Panc1 (cell line): ENCODE results near the gene RNASE12. TPM values are rescaled to one million over a fixed set of nuclear protein-coding genes. Genes with fewer than 3 reads are reported as not detected.
A peak's percentile ranks its signal among the peaks of the same experiment; 100 is the strongest.

Experiments used
- ATAC-seq: fragments of 200-7000 bp; cut with Tn5 transposase; 2 replicates; pipeline ENCODE4 v1.9.1; 2020; ENCODE audit warnings: mild to moderate bottlenecking, moderate library complexity
- BruUV-seq: library from RNA; stranded (reverse); fragments of 400-500 nt; replicated peaks from 2 replicates; lab custom pipeline; 2021; lab: Mats Ljungman, UMichigan
- CTCF ChIA-PET: fragments of 300-600 bp; sonication (Branson Sonifier 250); formaldehyde crosslinking; loops from one replicate; lab custom pipeline; 2022; ENCODE audit warnings: antibody characterized with exemption; lab: Charles Lee
- POLR2A ChIA-PET: fragments of 300-600 bp; sonication (Branson Sonifier 250); formaldehyde crosslinking; loops from one replicate; lab custom pipeline; 2022; ENCODE audit warnings: antibody characterized with exemption; lab: Charles Lee
- DNase-seq: peaks from one replicate; pipeline ENCODE4 v3.0.0-alpha.2; 2010; ENCODE audit warnings: low read depth, low spot score
- H3K27ac ChIP-seq: 2 replicates; pipeline ENCODE4 v1.5.1; 2011; ENCODE audit warnings: mild to moderate bottlenecking, low read length, inconsistent platforms
- H3K27me3 ChIP-seq: fragments of 200-500 bp; sonication (Bioruptor generic); 2 replicates; pipeline ENCODE4 v1.6.0; 2014; ENCODE audit warnings: low read length, inconsistent platforms; ENCODE audit not compliant: control insufficient read depth, insufficient read depth
- H3K36me3 ChIP-seq: fragments of 200-500 bp; sonication (Bioruptor generic); 2 replicates; pipeline ENCODE4 v1.5.1; 2014; ENCODE audit warnings: inconsistent platforms, mild to moderate bottlenecking, low read length, moderate library complexity; ENCODE audit not compliant: control insufficient read depth, insufficient read depth
- H3K4me1 ChIP-seq: 2 replicates; pipeline ENCODE4 v1.5.1; 2011; ENCODE audit warnings: inconsistent platforms, mild to moderate bottlenecking, low read length, moderate library complexity; ENCODE audit not compliant: control insufficient read depth, insufficient read depth
- H3K4me3 ChIP-seq, 2 experiments: 2 replicates each; pipeline ENCODE4 v1.5.1; 2011 to 2012; ENCODE audit warnings: low read depth in 2 of 2, low read length in 2 of 2, mild to moderate bottlenecking in 2 of 2, inconsistent platforms in 1 of 2, moderate library complexity in 1 of 2
- H3K9me3 ChIP-seq: fragments of 200-500 bp; sonication (Bioruptor generic); 2 replicates; pipeline ENCODE4 v1.5.1; 2014; ENCODE audit warnings: low read depth, mild to moderate bottlenecking, inconsistent platforms, low read length, moderate library complexity; ENCODE audit not compliant: control insufficient read depth, insufficient read depth
- POLR2AphosphoS5 ChIP-seq: IDR thresholded peaks from 2 replicates; pipeline ENCODE4 v1.6.1; 2012; ENCODE audit warnings: mild to moderate bottlenecking, low read depth, low read length, moderate library complexity
- SIN3A ChIP-seq: IDR thresholded peaks from 2 replicates; pipeline ENCODE4 v1.6.1; 2012; ENCODE audit warnings: low read depth, mild to moderate bottlenecking, low read length, moderate library complexity, borderline replicate concordance; ENCODE audit not compliant: insufficient read depth
- TCF7L2 ChIP-seq: IDR thresholded peaks from 2 replicates; pipeline ENCODE4 v1.6.1; 2011; ENCODE audit warnings: mild to moderate bottlenecking, low read depth, low read length, inconsistent platforms
- in situ Hi-C: cut with HindIII; loops from 2 replicates; pipeline ENCODE4 v1.10.0; 2016; ENCODE audit warnings: low sequenced_read_pairs, low pct_unique_long_range_greater_than_20kb
- intact Hi-C: fragments of 100-400 bp; cut with micrococcal nuclease; formaldehyde crosslinking; loops from one replicate; pipeline ENCODE4 v1.10.0; 2022; ENCODE audit not compliant: unreplicated experiment
- total RNA-seq: library from RNA; stranded (reverse); gene quantifications from one replicate; pipeline ENCODE4 v1.2.1, GENCODE V29; 2021; ENCODE audit not compliant: unreplicated experiment
- TF ChIP-seq, protein P1 (sequence below), 2 experiments: IDR thresholded peaks; 2 replicates each; pipeline ENCODE4 v1.6.1; 2011 to 2012; ENCODE audit warnings: low read depth in 2 of 2, control low read depth in 1 of 2, low read length in 1 of 2, mild to moderate bottlenecking in 1 of 2, moderate library complexity in 1 of 2; ENCODE audit not compliant: insufficient read depth in 1 of 2
- TF ChIP-seq, protein P2 (sequence below): fragments of 450-650 bp; IDR thresholded peaks from 2 replicates; pipeline ENCODE4 v1.5.1; 2017; ENCODE audit warnings: mild to moderate bottlenecking

The RNASE12 gene
- total RNA-seq, 1 experiment from 2014 or later, result not detected

DNA sequence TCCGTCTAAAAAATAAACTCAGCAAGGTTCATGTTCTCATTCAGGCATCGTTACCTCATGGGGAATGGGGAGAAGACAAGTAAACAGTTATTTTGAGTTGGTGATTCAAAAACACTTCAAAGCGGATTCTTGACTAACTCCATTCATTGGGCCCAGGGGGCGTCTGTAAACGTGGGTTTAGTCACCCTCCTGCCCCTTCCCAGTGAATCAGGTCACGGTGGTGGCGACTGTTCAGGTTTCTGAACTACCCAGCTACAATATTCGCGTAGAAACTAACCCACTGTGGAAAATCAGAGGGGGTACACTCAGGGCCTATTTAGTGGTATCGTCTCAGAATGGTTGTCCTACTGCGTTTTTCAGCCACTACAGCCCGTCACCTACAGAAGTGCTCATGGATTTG lies 35.1 kb upstream of the RNASE12 start:
- in situ Hi-C loops, result no loop called here
- Histone ChIP-seq H3K27ac (0 out of 2 replicates have a peak overlapping the region, but pooled peaks have one; percentile 29), H3K9me3 (no peaks in the 10 kb centered on the region), H3K4me1 (peaks cover 14% of the 10 kb centered on the region), H3K36me3 (no peaks in the 10 kb centered on the region), H3K4me3 (peak overlapping the region; percentile 77 to 94), H3K27me3 (peaks cover 2% of the 10 kb centered on the region; the same call in 1 of the 2 replicates)
- CTCF ChIA-PET, result no interaction called here
- intact Hi-C loops, result no loop called here
- ATAC-seq (no peak), DNase-seq (no peak)
- POLR2A ChIA-PET, result no interaction called here
- TF ChIP-seq SIN3A (no peak), TCF7L2 (0 out of 2 replicates have a peak, but pooled peaks have one; percentile 8), POLR2AphosphoS5 (no peak)
- BruUV-seq, result no TSS peak

DNA sequence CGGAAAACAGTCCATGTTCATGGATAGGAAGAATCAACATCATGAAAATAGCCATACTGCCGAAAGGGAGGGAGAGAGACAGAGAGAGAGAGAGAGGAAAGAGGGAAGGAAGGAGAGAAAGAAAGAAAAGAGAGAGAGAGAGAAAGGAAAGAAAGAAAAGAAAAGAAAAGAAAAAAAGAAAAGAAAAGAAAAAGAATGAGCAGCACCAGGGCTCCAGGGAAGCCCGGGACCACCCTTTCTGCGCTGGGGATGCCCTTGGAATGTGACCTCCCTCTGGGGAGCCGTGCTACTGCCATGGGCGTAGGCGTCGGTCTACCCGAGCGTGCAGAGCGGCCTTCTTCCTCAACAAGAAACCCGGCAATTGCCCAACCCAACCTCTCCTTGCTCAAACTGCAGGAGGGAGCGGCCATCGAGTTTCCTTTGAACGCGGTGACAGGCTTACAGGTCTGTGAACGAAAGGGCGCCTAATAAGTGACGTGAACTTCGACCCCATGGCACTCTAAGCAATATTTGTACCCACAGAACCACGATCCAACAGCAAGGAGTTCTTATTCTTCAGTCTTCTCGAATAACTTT lies 33.4 kb upstream of the RNASE12 start:
- intact Hi-C loops, result no loop called here
- Histone ChIP-seq H3K36me3 (no peaks in the 10 kb centered on the region), H3K27ac (peak overlapping the region; percentile 59), H3K9me3 (no peaks in the 10 kb centered on the region), H3K4me3 (peak overlapping the region; percentile 77 to 94), H3K27me3 (peaks cover 2% of the 10 kb centered on the region; the same call in 1 of the 2 replicates), H3K4me1 (peaks cover 9% of the 10 kb centered on the region)
- no TSS peak for BruUV-seq
- no peak for DNase-seq
- ChIA-PET CTCF (no interaction called here), POLR2A (no interaction called here)
- in situ Hi-C loops, result no loop called here
- TF ChIP-seq TCF7L2, result no peak
- TF ChIP-seq, protein P1, sequence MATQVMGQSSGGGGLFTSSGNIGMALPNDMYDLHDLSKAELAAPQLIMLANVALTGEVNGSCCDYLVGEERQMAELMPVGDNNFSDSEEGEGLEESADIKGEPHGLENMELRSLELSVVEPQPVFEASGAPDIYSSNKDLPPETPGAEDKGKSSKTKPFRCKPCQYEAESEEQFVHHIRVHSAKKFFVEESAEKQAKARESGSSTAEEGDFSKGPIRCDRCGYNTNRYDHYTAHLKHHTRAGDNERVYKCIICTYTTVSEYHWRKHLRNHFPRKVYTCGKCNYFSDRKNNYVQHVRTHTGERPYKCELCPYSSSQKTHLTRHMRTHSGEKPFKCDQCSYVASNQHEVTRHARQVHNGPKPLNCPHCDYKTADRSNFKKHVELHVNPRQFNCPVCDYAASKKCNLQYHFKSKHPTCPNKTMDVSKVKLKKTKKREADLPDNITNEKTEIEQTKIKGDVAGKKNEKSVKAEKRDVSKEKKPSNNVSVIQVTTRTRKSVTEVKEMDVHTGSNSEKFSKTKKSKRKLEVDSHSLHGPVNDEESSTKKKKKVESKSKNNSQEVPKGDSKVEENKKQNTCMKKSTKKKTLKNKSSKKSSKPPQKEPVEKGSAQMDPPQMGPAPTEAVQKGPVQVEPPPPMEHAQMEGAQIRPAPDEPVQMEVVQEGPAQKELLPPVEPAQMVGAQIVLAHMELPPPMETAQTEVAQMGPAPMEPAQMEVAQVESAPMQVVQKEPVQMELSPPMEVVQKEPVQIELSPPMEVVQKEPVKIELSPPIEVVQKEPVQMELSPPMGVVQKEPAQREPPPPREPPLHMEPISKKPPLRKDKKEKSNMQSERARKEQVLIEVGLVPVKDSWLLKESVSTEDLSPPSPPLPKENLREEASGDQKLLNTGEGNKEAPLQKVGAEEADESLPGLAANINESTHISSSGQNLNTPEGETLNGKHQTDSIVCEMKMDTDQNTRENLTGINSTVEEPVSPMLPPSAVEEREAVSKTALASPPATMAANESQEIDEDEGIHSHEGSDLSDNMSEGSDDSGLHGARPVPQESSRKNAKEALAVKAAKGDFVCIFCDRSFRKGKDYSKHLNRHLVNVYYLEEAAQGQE (IDR thresholded peaks at IDR 0.05; ENCODE audit: insufficient read depth in 1 of 2, low read depth in 2 of 2, low read length in 1 of 2), result no peak
- TF ChIP-seq SIN3A, result 0 out of 2 replicates have a peak, but pooled peaks have one; percentile 55
- peak; percentile 74 for ATAC-seq

DNA sequence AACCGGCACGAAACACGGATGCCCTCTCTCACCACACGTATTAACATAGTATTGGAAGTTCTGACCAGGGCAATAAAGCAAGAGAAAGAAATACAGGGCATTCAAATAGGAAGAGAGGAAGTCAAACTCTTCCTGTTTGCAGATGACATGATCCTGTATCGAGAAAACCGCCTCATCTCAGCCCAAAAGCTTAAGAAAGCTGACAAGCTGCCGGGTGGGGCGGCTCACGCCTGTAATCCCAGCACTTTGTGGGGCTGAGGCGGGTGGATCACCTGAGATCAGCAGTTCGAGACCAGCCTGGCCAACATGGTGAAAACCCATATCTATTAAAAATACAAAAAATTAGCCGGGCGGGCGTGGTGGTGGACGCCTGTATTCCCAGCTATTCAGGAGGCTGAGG lies 32.6 kb upstream of the RNASE12 start:
- DNase-seq, result no peak
- H3K27ac ChIP-seq, result no peak overlapping the region
- no peaks in the 10 kb centered on the region for H3K27me3 ChIP-seq
- H3K9me3 ChIP-seq, result no peaks in the 10 kb centered on the region
- peak; percentile 20; the same call in 1 of the 2 replicates for ATAC-seq
- no TSS peak for BruUV-seq
- no peak for TF ChIP-seq SIN3A
- TF ChIP-seq POLR2AphosphoS5, result no peak
- TF ChIP-seq, protein P1 (IDR thresholded peaks at IDR 0.05; ENCODE audit: insufficient read depth in 1 of 2, low read depth in 2 of 2, low read length in 1 of 2), result no peak
- TF ChIP-seq, protein P2, sequence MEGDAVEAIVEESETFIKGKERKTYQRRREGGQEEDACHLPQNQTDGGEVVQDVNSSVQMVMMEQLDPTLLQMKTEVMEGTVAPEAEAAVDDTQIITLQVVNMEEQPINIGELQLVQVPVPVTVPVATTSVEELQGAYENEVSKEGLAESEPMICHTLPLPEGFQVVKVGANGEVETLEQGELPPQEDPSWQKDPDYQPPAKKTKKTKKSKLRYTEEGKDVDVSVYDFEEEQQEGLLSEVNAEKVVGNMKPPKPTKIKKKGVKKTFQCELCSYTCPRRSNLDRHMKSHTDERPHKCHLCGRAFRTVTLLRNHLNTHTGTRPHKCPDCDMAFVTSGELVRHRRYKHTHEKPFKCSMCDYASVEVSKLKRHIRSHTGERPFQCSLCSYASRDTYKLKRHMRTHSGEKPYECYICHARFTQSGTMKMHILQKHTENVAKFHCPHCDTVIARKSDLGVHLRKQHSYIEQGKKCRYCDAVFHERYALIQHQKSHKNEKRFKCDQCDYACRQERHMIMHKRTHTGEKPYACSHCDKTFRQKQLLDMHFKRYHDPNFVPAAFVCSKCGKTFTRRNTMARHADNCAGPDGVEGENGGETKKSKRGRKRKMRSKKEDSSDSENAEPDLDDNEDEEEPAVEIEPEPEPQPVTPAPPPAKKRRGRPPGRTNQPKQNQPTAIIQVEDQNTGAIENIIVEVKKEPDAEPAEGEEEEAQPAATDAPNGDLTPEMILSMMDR, result no peak
- no peak for TF ChIP-seq TCF7L2
- POLR2A ChIA-PET, result no interaction called here
- in situ Hi-C loops, result no loop called here
- H3K4me3 ChIP-seq, result peak overlapping the region; percentile 77 to 94
- H3K4me1 ChIP-seq, result peaks cover 9% of the 10 kb centered on the region
- intact Hi-C loops, result no loop called here
- CTCF ChIA-PET, result no interaction called here
- H3K36me3 ChIP-seq, result no peaks in the 10 kb centered on the region
